Transverse colon (tissue), 4 donors: Measurements from ENCODE around the gene OLIG1. TPM values are rescaled to one million over a fixed set of nuclear protein-coding genes. Genes with fewer than 3 reads are reported as not detected.

Source experiments
- DNase-seq: peaks from one replicate; pipeline ENCODE4 v3.0.0-alpha.2; 2019
- H3K27ac ChIP-seq, 4 donors: fragments of 200-600 bp; sonication (generic); 2 replicates each; pipeline ENCODE4 v1.5.1; 2016 to 2018; ENCODE audit warnings: inconsistent platforms in 4 of 4
- H3K27me3 ChIP-seq: fragments of 200-600 bp; sonication (generic); 2 replicates; pipeline ENCODE4 v1.5.1; 2017; ENCODE audit warnings: inconsistent platforms
- H3K36me3 ChIP-seq, 4 donors: fragments of 200-600 bp; sonication (generic); 2 replicates each; pipeline ENCODE4 v1.5.1; 2017 to 2019; ENCODE audit warnings: inconsistent platforms in 4 of 4
- H3K4me1 ChIP-seq, 4 donors: fragments of 200-600 bp; sonication (generic); 2 replicates each; pipeline ENCODE4 v1.5.1; 2017 to 2020; ENCODE audit warnings: inconsistent platforms in 4 of 4
- H3K4me3 ChIP-seq, 4 donors: fragments of 200-600 bp; sonication (generic); 1 replicate in 1 of 4; 2 replicates in 3 of 4; pipeline versions ENCODE4 v1.5.1 to v1.6.1; 2017 to 2019; ENCODE audit warnings: inconsistent platforms in 4 of 4
- H3K9me3 ChIP-seq, 2 donors: fragments of 200-600 bp; sonication (generic); 2 replicates each; pipeline ENCODE4 v1.5.1; 2017 to 2019; ENCODE audit warnings: inconsistent platforms in 2 of 2
- EP300 ChIP-seq: sonication (generic); formaldehyde crosslinking; IDR thresholded peaks from one replicate; pipeline ENCODE4 v1.6.1; 2017; ENCODE audit warnings: antibody characterized with exemption, low read depth
- POLR2A ChIP-seq: fragments of 450-650 bp; IDR thresholded peaks from one replicate; pipeline ENCODE4 v1.6.1; 2016; ENCODE audit warnings: antibody characterized with exemption, mild to moderate bottlenecking, moderate library complexity
- POLR2AphosphoS5 ChIP-seq, 3 donors: sonication (generic); formaldehyde crosslinking; IDR thresholded peaks; one replicate each; pipeline ENCODE4 v1.6.1; 2016; ENCODE audit warnings: antibody characterized with exemption in 3 of 3
- WGBS, 2 donors: methylation state at CpG; one replicate each; pipeline ENCODE4 v1.1.5; 2018; ENCODE audit warnings: low coverage in 1 of 2; 5-methylcytosine and 5-hydroxymethylcytosine counted together
- in situ Hi-C, 4 donors: fragments of 200-750 bp; cut with MboI; loops; one replicate each; pipeline versions ENCODE4 v1.15.0 to v1.15.1; 2017; ENCODE audit warnings: low sequenced_read_pairs in 3 of 4, low pct_ligation_motif_present in 1 of 4, low pct_unique_long_range_greater_than_20kb in 1 of 4
- intact Hi-C: fragments of 100-400 bp; cut with DNase I; formaldehyde crosslinking; loops from one replicate; pipeline ENCODE4 v1.15.1; 2023; ENCODE audit warnings: low total_unique reads
- total RNA-seq, 4 donors: library from RNA; depleted of rRNA; stranded (reverse); fragments of >200 nt; gene quantifications; one replicate each; pipeline ENCODE4 v1.1.0, GENCODE V29; 2016
- TF ChIP-seq, protein P1 (sequence below), 5 experiments: fragments of 200-600 bp in 3 of 5; fragments of 450-650 bp in 2 of 5; sonication (generic) in 3 of 5; IDR thresholded peaks; 1 replicate in 2 of 5; 2 replicates in 3 of 5; pipeline ENCODE4 v1.5.1; 2016 to 2017; ENCODE audit warnings: antibody characterized with exemption in 5 of 5, inconsistent platforms in 3 of 5, mild to moderate bottlenecking in 2 of 5, moderate library complexity in 1 of 5

The OLIG1 gene
- total RNA-seq, 4 donors from 2014 or later: not detected

- 25% methylated on average over 39 of the region's 85 CpGs; no CpG with 5 or more reads in 1 of the 2 donors for WGBS, 2 donors
- no peak for DNase-seq
- Histone ChIP-seq H3K9me3 (no peaks in the 10 kb centered on the region), H3K27ac (no peak overlapping the region), H3K36me3 (no peaks in the 10 kb centered on the region), H3K27me3 (peaks cover 100% of the 10 kb centered on the region), H3K4me3 (no peak overlapping the region), H3K4me1 (peaks cover 0 to 50% (median 17%) of the 10 kb centered on the region in 4 donors)
- no peak for TF ChIP-seq POLR2AphosphoS5 (IDR thresholded peaks at IDR 0.05)
- TF ChIP-seq, protein P1, sequence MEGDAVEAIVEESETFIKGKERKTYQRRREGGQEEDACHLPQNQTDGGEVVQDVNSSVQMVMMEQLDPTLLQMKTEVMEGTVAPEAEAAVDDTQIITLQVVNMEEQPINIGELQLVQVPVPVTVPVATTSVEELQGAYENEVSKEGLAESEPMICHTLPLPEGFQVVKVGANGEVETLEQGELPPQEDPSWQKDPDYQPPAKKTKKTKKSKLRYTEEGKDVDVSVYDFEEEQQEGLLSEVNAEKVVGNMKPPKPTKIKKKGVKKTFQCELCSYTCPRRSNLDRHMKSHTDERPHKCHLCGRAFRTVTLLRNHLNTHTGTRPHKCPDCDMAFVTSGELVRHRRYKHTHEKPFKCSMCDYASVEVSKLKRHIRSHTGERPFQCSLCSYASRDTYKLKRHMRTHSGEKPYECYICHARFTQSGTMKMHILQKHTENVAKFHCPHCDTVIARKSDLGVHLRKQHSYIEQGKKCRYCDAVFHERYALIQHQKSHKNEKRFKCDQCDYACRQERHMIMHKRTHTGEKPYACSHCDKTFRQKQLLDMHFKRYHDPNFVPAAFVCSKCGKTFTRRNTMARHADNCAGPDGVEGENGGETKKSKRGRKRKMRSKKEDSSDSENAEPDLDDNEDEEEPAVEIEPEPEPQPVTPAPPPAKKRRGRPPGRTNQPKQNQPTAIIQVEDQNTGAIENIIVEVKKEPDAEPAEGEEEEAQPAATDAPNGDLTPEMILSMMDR (IDR thresholded peaks at IDR 0.05): no peak
- no peak for TF ChIP-seq EP300
- TF ChIP-seq POLR2A: no peak
- intact Hi-C loops: no loop called here
- in situ Hi-C loops: no loop called here
These were observed 42.3 kb upstream of the OLIG1 start for GRCh38 chr21:33027401-33028286.

- in situ Hi-C loops (no loop called here), intact Hi-C loops (no loop called here)
- no peaks in the 10 kb centered on the region for H3K36me3 ChIP-seq
- no peak overlapping the region for H3K4me3 ChIP-seq
- peaks cover 100% of the 10 kb centered on the region for H3K27me3 ChIP-seq
- no peak for TF ChIP-seq EP300
- no peak for TF ChIP-seq POLR2AphosphoS5 (IDR thresholded peaks at IDR 0.05)
- TF ChIP-seq, protein P1 (IDR thresholded peaks at IDR 0.05): no peak
- no peak for TF ChIP-seq POLR2A
- WGBS, 2 donors: 7 to 11% methylated on average over 2 to 15 of the region's 15 CpGs
- no peak for DNase-seq
- no peak overlapping the region for H3K27ac ChIP-seq
- no peaks in the 10 kb centered on the region for H3K9me3 ChIP-seq
- H3K4me1 ChIP-seq: peaks cover 0 to 46% (median 16%) of the 10 kb centered on the region in 4 donors
These were observed 41.7 kb upstream of the OLIG1 start for GRCh38 chr21:33028287-33028670.

DNA sequence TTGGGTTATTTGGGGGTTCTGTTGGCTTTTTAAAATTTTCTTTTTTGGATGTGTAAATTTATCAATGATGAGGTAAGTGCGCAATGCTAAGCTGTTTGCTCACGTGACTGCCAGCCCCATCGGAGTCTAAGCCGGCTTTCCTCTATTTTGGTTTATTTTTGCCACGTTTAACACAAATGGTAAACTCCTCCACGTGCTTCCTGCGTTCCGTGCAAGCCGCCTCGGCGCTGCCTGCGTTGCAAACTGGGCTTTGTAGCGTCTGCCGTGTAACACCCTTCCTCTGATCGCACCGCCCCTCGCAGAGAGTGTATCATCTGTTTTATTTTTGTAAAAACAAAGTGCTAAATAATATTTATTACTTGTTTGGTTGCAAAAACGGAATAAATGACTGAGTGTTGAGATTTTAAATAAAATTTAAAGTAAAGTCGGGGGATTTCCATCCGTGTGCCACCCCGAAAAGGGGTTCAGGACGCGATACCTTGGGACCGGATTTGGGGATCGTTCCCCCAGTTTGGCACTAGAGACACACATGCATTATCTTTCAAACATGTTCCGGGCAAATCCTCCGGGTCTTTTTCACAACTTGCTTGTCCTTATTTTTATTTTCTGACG lies 41.1 kb upstream of the OLIG1 start:
- intact Hi-C loops: no loop called here
- TF ChIP-seq POLR2A: no peak
- no peak for TF ChIP-seq EP300
- TF ChIP-seq POLR2AphosphoS5 (IDR thresholded peaks at IDR 0.05): no peak
- TF ChIP-seq, protein P1 (IDR thresholded peaks at IDR 0.05): no peak
- in situ Hi-C loops: no loop called here
- peaks cover 0 to 40% (median 15%) of the 10 kb centered on the region in 4 donors for H3K4me1 ChIP-seq
- H3K9me3 ChIP-seq: no peaks in the 10 kb centered on the region
- DNase-seq: no peak
- no peaks in the 10 kb centered on the region for H3K36me3 ChIP-seq
- no peak overlapping the region for H3K27ac ChIP-seq
- H3K4me3 ChIP-seq: no peak overlapping the region
- H3K27me3 ChIP-seq: peaks cover 100% of the 10 kb centered on the region
- 3 to 8% methylated on average over 28 of the region's 28 CpGs for WGBS, 2 donors

- H3K4me1 ChIP-seq: peaks cover 0 to 35% (median 12%) of the 10 kb centered on the region in 4 donors
- WGBS, 2 donors: 14 to 30% methylated on average over 15 to 19 of the region's 19 CpGs
- H3K27me3 ChIP-seq: peaks cover 100% of the 10 kb centered on the region
These were observed 40.5 kb upstream of the OLIG1 start for GRCh38 chr21:33029385-33029921.

More at GRCh38 chr21:33029385-33029921, 40.5 kb upstream of the OLIG1 start:
- intact Hi-C loops: no loop called here
- Histone ChIP-seq H3K4me3 (no peak overlapping the region), H3K27ac (no peak overlapping the region), H3K36me3 (no peaks in the 10 kb centered on the region), H3K9me3 (no peaks in the 10 kb centered on the region)
- TF ChIP-seq POLR2A (no peak), POLR2AphosphoS5 (IDR thresholded peaks at IDR 0.05) (no peak), EP300 (no peak)
- TF ChIP-seq, protein P1 (IDR thresholded peaks at IDR 0.05): no peak
- in situ Hi-C loops: no loop called here
- DNase-seq: no peak
